ENCODE data around the gene MFSD6L. TPM values are rescaled to one million over a fixed set of nuclear protein-coding genes. Genes with fewer than 3 reads are reported as not detected.

Gene MFSD6L
- total RNA-seq, 1 donor from 2014 or later = not detected

GRCh38 chr17:8835631-8836364, 36.6 kb upstream of the MFSD6L start:
- H3K4me3 ChIP-seq (ENCODE audit: low read depth, low read length) = no peak overlapping the region
- no peaks in the 10 kb centered on the region for H3K27me3 ChIP-seq (ENCODE audit: control insufficient read depth, insufficient read depth, low read length)
- no peak for FAIRE-seq
- no peaks in the 10 kb centered on the region for H3K36me3 ChIP-seq (ENCODE audit: control insufficient read depth, insufficient read depth, low read length)
- no peak for DNase-seq (ENCODE audit: low read depth)
- no peak for TF ChIP-seq CTCF (IDR thresholded peaks at IDR 0.05; ENCODE audit: insufficient read depth, low read length, severe bottlenecking)

DNA sequence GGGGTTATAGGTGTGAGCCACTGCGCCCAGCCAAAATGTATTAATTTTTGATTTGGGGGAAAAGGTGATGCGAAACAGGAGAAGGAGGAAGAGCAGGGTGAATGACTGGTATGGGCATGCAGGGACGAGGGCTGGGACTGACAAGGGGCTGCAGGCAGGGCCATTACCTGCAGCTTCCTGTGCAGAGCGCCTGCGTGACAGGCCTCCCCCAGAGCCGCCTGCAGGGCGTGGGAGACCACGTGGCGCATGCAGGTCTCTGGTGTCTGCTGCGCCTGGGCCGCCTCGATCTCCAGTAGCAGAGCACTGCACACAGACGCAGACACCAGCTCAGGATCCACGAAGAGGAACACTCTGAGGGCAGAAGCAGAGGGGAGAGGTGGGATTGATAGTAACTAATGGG, 35.9 kb upstream of the MFSD6L start:
- DNase-seq (ENCODE audit: low read depth) = no peak
- FAIRE-seq = no peak
- Histone ChIP-seq H3K4me3 (ENCODE audit: low read depth, low read length) (no peak overlapping the region), H3K36me3 (ENCODE audit: control insufficient read depth, insufficient read depth, low read length) (no peaks in the 10 kb centered on the region), H3K27me3 (ENCODE audit: control insufficient read depth, insufficient read depth, low read length) (no peaks in the 10 kb centered on the region)
- TF ChIP-seq CTCF (IDR thresholded peaks at IDR 0.05; ENCODE audit: insufficient read depth, low read length, severe bottlenecking) = no peak

DNA sequence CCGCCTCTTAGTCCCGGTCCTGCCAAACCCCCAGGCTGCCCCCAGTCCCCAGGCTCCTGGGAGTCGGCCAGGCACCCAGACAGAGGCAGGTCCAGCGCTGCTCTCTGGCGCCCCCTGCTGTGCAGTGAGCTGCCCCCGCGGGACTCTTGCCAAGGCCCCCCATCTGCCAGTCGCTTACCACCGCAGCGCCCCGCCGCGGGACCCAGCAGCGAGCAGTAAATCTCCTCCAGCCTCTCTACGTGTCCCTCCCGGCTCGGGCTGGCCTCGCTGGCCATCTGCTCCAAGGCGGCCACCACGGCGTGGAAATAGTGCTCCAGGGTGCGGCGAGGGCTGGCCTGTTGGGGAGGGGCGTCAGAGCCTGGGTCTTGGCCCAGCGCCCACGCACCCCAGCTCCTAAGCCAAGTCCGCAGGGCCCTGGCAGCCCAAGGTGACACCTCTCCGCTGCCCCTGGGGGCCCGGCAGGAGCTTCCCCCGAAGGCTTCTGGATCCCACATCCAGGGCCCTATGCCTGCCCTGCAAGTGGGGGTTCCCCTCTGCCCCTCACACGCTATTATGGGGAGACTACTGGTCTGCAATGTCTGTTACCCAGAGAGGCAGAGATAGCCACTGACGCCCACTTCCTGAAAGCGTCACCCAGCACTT, 33.7 kb upstream of the MFSD6L start:
- TF ChIP-seq CTCF (IDR thresholded peaks at IDR 0.05; ENCODE audit: insufficient read depth, low read length, severe bottlenecking) = no peak
- Histone ChIP-seq H3K4me3 (ENCODE audit: low read depth, low read length) (no peak overlapping the region), H3K27me3 (ENCODE audit: control insufficient read depth, insufficient read depth, low read length) (no peaks in the 10 kb centered on the region), H3K36me3 (ENCODE audit: control insufficient read depth, insufficient read depth, low read length) (no peaks in the 10 kb centered on the region)
- FAIRE-seq (no peak), DNase-seq (ENCODE audit: low read depth) (no peak)

DNA sequence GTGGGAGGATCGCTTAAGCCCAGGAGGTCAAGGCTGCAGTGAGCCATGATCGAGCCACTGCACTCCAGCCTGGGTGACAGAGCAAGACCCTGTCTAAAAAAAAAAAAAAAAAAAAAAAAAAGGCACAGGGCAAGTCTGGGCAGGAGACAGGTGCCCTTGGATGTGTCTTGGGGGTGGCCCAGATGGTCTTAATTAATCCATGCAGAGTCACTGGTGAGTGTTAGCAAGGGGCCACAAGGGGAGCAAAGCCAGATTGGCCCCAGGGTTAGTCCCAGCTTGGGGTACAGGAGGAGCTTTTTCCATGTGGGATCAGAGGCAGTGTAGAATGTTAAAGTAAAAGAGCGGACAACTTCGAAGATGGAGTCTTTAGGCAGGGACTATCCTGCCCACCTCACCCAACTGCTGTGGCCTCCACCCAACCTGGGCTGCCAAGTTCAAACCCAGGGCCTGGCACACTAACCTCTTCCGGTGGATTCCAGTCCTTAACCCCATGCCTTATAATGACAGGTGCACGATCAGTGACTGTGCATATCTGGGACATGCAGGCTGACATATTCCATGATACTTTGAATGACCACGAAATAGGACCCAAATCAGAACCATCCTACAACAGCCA, 32.2 kb upstream of the MFSD6L start:
- DNase-seq (ENCODE audit: low read depth) (no peak), FAIRE-seq (no peak)
- Histone ChIP-seq H3K27me3 (ENCODE audit: control insufficient read depth, insufficient read depth, low read length) (no peaks in the 10 kb centered on the region), H3K36me3 (ENCODE audit: control insufficient read depth, insufficient read depth, low read length) (no peaks in the 10 kb centered on the region), H3K4me3 (ENCODE audit: low read depth, low read length) (no peak overlapping the region)
- TF ChIP-seq CTCF (IDR thresholded peaks at IDR 0.05; ENCODE audit: insufficient read depth, low read length, severe bottlenecking) = no peak

DNA sequence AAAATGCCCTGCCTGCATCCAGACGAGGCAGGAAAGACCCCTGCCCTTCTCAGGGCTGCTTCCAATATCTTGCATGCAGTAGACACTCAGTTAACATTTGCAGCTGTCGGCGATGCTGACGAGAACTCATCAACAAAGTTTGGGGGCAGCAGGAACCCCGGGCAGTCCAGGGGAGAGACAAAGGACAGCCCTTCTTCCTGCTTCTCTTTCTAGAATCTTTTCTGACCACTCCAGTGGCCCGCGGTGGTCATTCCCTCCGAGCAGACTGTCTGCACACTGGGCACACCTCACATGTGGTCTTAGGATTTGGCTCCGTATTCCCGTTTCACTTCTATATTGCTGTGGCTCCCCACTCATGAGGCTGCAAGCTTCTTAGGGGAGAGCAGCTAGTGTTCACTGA, 31.0 kb upstream of the MFSD6L start:
- no peaks in the 10 kb centered on the region for H3K27me3 ChIP-seq (ENCODE audit: control insufficient read depth, insufficient read depth, low read length)
- H3K36me3 ChIP-seq (ENCODE audit: control insufficient read depth, insufficient read depth, low read length) = no peaks in the 10 kb centered on the region
- DNase-seq (ENCODE audit: low read depth) (no peak), FAIRE-seq (no peak)
- no peak overlapping the region for H3K4me3 ChIP-seq (ENCODE audit: low read depth, low read length)
- no peak for TF ChIP-seq CTCF (IDR thresholded peaks at IDR 0.05; ENCODE audit: insufficient read depth, low read length, severe bottlenecking)

Data from bronchial epithelial cell (primary cell).